Activated CD4-positive, alpha-beta T cell treated with anti-CD3 and anti-CD28 coated beads, Interleukin-2, amount 50 U/mL, for 4 hours (primary cell): ENCODE data around the gene METRN.

ENCODE experiments used
- DNase-seq, 2 experiments: peaks; one replicate each; pipeline ENCODE4 v3.0.0-alpha.2; 2020

The METRN gene

GRCh38 chr16:761625-762513 is 47.0 kb downstream of the METRN start:
- no peak for DNase-seq

DNA sequence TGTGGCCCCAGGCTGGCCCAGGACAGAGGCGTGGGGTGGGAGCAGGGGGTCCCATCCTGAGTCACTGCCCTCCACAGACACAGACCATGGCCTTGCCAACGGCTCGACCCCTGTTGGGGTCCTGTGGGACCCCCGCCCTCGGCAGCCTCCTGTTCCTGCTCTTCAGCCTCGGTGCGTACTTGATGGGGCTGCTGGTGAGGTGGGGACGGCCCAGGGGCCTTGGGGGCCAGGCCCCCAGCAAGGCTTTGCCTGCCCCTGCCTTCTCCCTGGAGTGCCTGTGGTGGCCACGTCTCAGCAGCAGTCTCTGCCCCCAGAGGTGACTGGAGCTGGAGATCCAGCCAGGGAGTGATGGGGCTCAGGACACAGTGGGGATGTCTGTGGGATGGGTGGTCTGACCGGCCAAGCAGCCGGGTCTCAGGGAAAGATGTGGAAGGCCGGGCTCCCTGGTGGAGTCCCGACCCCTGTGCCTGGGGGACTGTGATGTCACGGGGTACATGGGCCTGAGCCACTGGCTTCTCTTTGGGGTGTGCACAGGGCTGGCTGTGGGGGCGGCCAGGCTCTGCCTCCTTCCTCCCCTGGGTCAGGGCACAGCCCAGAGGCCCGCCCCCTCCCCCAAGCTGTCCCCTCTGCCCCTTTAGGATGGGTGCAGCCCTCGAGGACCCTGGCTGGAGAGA is 47.8 kb downstream of the METRN start:
- DNase-seq = no peak

GRCh38 chr16:763369-764183 is 48.7 kb downstream of the METRN start:
- DNase-seq = no peak

GRCh38 chr16:764184-764750 is 49.3 kb downstream of the METRN start:
- no peak for DNase-seq

DNA sequence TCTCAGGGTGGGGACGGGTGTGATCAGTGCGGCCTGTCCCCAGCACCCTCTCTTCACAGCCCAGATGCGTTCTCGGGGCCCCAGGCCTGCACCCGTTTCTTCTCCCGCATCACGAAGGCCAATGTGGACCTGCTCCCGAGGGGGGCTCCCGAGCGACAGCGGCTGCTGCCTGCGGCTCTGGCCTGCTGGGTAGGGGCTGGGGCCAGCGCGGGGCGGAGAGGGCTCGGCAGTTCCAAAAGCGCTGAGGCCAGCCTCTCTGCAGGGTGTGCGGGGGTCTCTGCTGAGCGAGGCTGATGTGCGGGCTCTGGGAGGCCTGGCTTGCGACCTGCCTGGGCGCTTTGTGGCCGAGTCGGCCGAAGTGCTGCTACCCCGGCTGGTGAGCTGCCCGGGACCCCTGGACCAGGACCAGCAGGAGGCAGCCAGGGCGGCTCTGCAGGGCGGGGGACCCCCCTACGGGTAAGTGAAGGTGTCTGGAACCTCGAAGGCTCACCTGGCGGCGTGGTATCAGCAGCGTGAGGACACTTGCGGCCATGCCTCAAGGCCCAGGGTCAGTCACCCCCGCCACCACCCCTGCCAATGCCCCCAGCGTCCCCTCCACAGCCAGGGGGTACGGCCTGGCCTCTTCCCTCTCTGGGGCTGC is 50.0 kb downstream of the METRN start:
- no peak for DNase-seq

GRCh38 chr16:765488-765865 is 50.6 kb downstream of the METRN start:
- no peak for DNase-seq

- no peak for DNase-seq
Measured at GRCh38 chr16:766008-766819, 51.3 kb downstream of the METRN start.

DNA sequence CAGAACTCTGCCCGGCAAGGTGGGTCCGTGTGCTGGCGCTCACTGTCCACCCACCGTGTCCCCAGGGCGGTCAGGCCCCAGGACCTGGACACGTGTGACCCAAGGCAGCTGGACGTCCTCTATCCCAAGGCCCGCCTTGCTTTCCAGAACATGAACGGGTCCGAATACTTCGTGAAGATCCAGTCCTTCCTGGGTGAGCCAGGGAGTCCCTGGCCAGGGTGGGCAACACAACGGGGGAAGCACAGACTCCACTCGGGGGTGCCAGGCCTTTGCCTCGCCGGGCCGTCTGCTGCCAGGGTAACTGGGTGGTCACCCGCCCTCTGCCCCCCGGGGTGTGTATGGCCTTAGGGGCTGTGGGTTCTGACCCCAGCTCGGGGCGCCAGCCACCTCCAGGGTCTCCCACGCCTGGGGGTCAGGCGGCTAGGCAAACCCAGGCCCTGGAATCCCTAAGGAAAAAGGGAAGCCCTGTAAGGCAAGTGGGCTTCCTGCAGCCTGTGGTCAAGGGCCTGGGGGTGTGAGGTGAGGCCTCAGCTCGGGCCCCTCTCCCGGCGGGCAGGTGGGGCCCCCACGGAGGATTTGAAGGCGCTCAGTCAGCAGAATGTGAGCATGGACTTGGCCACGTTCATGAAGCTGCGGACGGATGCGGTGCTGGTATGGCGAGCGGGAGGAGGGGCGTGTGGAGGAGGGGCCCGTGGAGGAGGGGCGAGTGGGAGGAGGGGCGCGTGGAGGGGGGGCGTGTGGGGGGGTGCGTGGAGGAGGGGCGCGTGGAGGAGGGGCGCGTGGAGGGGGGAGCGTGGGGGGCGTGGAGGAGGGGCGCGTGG is 52.1 kb downstream of the METRN start:
- no peak for DNase-seq

GRCh38 chr16:767743-768235 is 52.9 kb downstream of the METRN start:
- DNase-seq = no peak

- DNase-seq = no peak
Measured at GRCh38 chr16:768428-768827, 53.5 kb downstream of the METRN start.
